HG03520 (cell line): ENCODE measurements around the gene MAPT.
"Not testable (repeated sequence)": the region's sequence is repeated elsewhere in the genome, so short reads cannot be mapped to it uniquely, and the experiment has no call there.

Source experiments
- ATAC-seq: cut with Tn5 transposase; IDR thresholded peaks from one replicate; pipeline ENCODE4 v1.9.1; 2021; ENCODE audit warnings: mild to moderate bottlenecking, moderate library complexity; ENCODE audit not compliant: unreplicated experiment

The MAPT gene

GRCh38 chr17:46003907-46004748 is 109.8 kb downstream of the MAPT start:
- ATAC-seq: no peak

GRCh38 chr17:46006082-46006481 is 111.7 kb downstream of the MAPT start:
- ATAC-seq: not testable (repeated sequence)

GRCh38 chr17:46007461-46007965 is 113.2 kb downstream of the MAPT start:
- no peak for ATAC-seq

- ATAC-seq: no peak
These were observed 114.2 kb downstream of the MAPT start for GRCh38 chr17:46008591-46008990.

GRCh38 chr17:46009681-46010596 is 115.6 kb downstream of the MAPT start:
- no peak for ATAC-seq

- no peak for ATAC-seq
These were observed 116.3 kb downstream of the MAPT start for GRCh38 chr17:46010597-46011186.

- no peak for ATAC-seq
These were observed 117.6 kb downstream of the MAPT start for GRCh38 chr17:46011711-46012505.

GRCh38 chr17:46012506-46013079 is 118.2 kb downstream of the MAPT start:
- ATAC-seq: no peak

GRCh38 chr17:46013127-46013501 is 118.8 kb downstream of the MAPT start:
- ATAC-seq: no peak

GRCh38 chr17:46013502-46014165 is 119.3 kb downstream of the MAPT start:
- no peak for ATAC-seq

GRCh38 chr17:46019408-46019925 is 125.1 kb downstream of the MAPT start:
- ATAC-seq: not testable (repeated sequence)

GRCh38 chr17:46020023-46020761 is 125.8 kb downstream of the MAPT start:
- ATAC-seq: no peak

- no peak for ATAC-seq
These were observed 126.6 kb downstream of the MAPT start for GRCh38 chr17:46020998-46021397.

GRCh38 chr17:46023366-46023765 is 129.0 kb downstream of the MAPT start:
- ATAC-seq: not testable (repeated sequence)

- no peak for ATAC-seq
These were observed 129.5 kb downstream of the MAPT start for GRCh38 chr17:46023783-46024388.

- no peak for ATAC-seq
These were observed 130.2 kb downstream of the MAPT start for GRCh38 chr17:46024590-46024989.

GRCh38 chr17:46025060-46025459 is 130.7 kb downstream of the MAPT start:
- no peak for ATAC-seq

- ATAC-seq: no peak
These were observed 131.3 kb downstream of the MAPT start for GRCh38 chr17:46025510-46026165.
